Upper lobe of left lung (tissue), 6 donors: Measurements from ENCODE around the gene KRTAP29-1. TPM values are rescaled to one million over a fixed set of nuclear protein-coding genes. Genes with fewer than 3 reads are reported as not detected.

Experiments used
- ATAC-seq, 2 donors: fragments of 200-7000 bp; cut with Tn5 transposase; one replicate each; pipeline ENCODE4 v1.9.1; 2022; ENCODE audit warnings: mild to moderate bottlenecking in 2 of 2, moderate library complexity in 2 of 2; ENCODE audit not compliant: low FRiP score in 2 of 2
- DNase-seq, 2 donors: peaks; one replicate each; pipeline ENCODE4 v3.0.0-alpha.2; 2019 to 2020
- H3K27ac ChIP-seq, 4 donors: fragments of 200-600 bp; sonication (generic); one replicate each; pipeline ENCODE4 v1.5.1; 2016 to 2019
- H3K27me3 ChIP-seq, 4 donors: fragments of 200-600 bp; sonication (generic); one replicate each; pipeline ENCODE4 v1.5.1; 2017 to 2019
- H3K36me3 ChIP-seq, 4 donors: fragments of 200-600 bp; sonication (generic); one replicate each; pipeline ENCODE4 v1.5.1; 2016 to 2019
- H3K4me1 ChIP-seq, 4 donors: fragments of 200-600 bp; sonication (generic); one replicate each; pipeline ENCODE4 v1.5.1; 2018 to 2019
- H3K4me3 ChIP-seq, 4 donors: fragments of 200-600 bp; sonication (generic); one replicate each; pipeline ENCODE4 v1.5.1; 2017 to 2019; ENCODE audit warnings: mild to moderate bottlenecking in 2 of 4, moderate library complexity in 1 of 4
- H3K9me3 ChIP-seq, 4 donors: fragments of 200-600 bp; sonication (generic); one replicate each; pipeline ENCODE4 v1.5.1; 2018 to 2019
- EP300 ChIP-seq, 4 donors: sonication (generic); formaldehyde crosslinking; IDR thresholded peaks; one replicate each; pipeline ENCODE4 v1.5.1; 2017; ENCODE audit warnings: antibody characterized with exemption in 4 of 4, control low read depth in 2 of 4
- POLR2A ChIP-seq, 4 donors: fragments of 450-650 bp; IDR thresholded peaks; one replicate each; pipeline ENCODE4 v1.5.1; 2016 to 2017; ENCODE audit warnings: antibody characterized with exemption in 4 of 4, mild to moderate bottlenecking in 2 of 4
- POLR2AphosphoS5 ChIP-seq, 2 donors: sonication (generic); formaldehyde crosslinking; IDR thresholded peaks; one replicate each; pipeline ENCODE4 v1.5.1; 2017; ENCODE audit warnings: antibody characterized with exemption in 2 of 2
- WGBS, 2 donors: methylation state at CpG; one replicate each; pipeline ENCODE4 v1.1.5; 2017 to 2018; 5-methylcytosine and 5-hydroxymethylcytosine counted together
- total RNA-seq, 6 donors: library from RNA; depleted of rRNA in 4 of 6; stranded (reverse); fragments of >200 nt in 4 of 6; gene quantifications; one replicate each; pipeline versions ENCODE4 v1.1.0 to v1.2.1, GENCODE V29; 2016 to 2021
- TF ChIP-seq, protein P1 (sequence below), 6 experiments: fragments of 450-650 bp in 4 of 6; fragments of 200-600 bp in 2 of 6; sonication (generic) in 2 of 6; IDR thresholded peaks; one replicate each; pipeline ENCODE4 v1.5.1; 2016 to 2019; ENCODE audit warnings: antibody characterized with exemption in 6 of 6
- donor health status: DM: no; HTN: no; CAD: no; lungs with moderate emphysema.
- donor health status: DM: no; HTN: yes; CAD: no; lungs with severe emphysema.

KRTAP29-1 gene
- total RNA-seq, 6 donors from 2014 or later = not detected

DNA sequence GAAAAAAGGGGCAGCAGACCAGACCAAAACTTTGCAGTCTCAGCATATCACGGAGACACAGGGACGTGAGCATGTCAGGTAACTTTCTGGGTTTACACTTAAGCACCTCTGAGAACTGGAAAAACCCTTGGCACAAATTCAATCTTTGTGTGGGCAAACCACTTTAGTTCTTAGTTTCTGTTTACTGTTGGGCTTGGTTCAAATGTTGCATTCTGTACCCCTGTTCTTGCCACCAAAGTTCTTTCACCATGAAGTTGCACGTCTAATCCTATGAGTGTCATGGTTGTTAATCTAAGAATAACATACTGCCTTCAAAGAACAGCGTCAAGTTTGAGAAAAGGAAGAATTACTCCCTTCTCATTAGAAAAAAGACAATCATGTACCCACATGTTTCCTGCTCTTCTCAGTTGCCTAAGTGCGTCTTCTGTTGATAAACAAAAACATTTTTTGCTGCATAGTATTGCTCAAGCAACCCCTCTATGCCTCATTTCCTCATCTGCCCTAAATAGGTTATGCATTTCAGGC, 36.4 kb upstream of the KRTAP29-1 start:
- Histone ChIP-seq H3K4me1 (peaks cover 7 to 9% (median 8%) of the 10 kb centered on the region in 4 donors), H3K36me3 (no peaks in the 10 kb centered on the region), H3K27ac (peak overlapping the region in 1 of 4 donors; percentile 16), H3K27me3 (no peaks in the 10 kb centered on the region), H3K4me3 (no peak overlapping the region), H3K9me3 (peaks cover 0 to 6% (median 0%) of the 10 kb centered on the region in 4 donors)
- WGBS, 2 donors = 14 to 25% methylated on average over 5 of the region's 5 CpGs
- no peak for DNase-seq
- ATAC-seq = no peak
- TF ChIP-seq POLR2AphosphoS5 (IDR thresholded peaks at IDR 0.05) (no peak), EP300 (IDR thresholded peaks at IDR 0.05) (peak in 1 of 4 donors; percentile 39)

DNA sequence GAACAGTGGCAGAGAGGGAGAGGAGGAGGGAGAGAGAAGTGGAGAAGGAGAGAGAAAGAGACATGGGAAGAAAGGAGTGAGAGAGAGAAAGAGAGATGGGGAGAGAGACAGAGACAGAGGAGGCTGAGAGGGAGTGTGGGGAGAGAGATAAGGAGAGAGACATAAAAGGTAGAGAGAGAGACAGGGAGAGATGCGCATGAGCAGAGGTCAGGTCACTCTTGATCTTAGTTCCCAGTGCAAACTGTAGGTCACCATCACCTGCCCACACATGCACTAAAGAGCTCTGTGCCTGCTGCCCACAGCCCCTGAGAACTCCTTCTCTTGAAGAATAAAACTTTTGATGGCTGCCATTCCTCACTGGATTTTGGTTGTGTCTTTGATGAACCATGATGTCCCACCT, 33.1 kb upstream of the KRTAP29-1 start:
- ATAC-seq = no peak
- 96 to 100% methylated on average over 1 of the region's 1 CpG for WGBS, 2 donors
- no peaks in the 10 kb centered on the region for H3K27me3 ChIP-seq

DNA sequence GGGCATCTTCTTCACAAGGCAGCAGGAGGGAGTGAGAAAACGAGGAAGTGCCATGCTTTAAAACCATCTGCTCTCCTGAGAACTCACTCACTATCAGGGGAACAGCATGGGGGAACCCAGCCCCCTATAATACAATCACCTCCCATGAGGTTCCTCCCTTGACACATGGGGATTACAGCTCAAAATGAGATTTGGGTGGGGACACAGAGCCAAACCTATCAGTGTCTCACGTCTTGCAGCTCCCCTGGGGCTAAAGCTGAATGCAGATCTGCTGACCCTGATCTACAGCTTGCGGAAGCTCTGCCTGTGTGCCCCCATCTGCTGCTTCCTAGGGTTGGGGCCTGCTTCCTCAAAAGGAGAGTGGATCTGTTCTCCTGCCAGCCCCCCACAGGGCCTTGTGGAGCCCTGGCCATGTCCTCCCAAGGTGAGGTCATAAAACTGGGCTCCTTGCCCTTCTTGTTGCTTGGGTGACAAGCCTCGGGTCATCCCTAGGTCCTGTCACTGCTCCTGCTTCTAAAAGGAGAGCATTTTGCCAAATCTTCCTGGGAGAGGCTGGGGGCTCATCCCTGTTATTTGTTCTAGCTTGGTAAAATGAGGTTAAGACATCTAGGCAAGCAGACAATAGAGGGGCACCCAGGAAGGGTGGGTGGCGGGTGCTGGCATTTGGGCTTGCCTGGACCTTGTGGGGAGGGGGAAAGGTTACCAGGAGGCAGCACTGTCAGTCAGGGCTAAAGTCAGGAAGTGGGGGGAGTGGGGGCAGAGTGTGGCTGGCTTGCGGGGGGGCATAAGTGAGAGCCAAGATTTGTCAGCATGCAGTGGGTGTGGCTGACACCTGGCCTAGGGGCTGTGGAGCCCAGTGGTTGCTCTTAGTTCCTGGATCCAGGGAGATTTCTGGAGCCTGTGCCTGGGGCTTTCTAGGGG, 32.0 kb upstream of the KRTAP29-1 start:
- no peaks in the 10 kb centered on the region for H3K9me3 ChIP-seq
- H3K27ac ChIP-seq = no peak overlapping the region
- DNase-seq (no peak), ATAC-seq (no peak)
- no peaks in the 10 kb centered on the region for H3K36me3 ChIP-seq
- no peaks in the 10 kb centered on the region for H3K27me3 ChIP-seq
- no peak for TF ChIP-seq POLR2A (IDR thresholded peaks at IDR 0.05)
- no peak for TF ChIP-seq EP300 (IDR thresholded peaks at IDR 0.05)
- TF ChIP-seq, protein P1, sequence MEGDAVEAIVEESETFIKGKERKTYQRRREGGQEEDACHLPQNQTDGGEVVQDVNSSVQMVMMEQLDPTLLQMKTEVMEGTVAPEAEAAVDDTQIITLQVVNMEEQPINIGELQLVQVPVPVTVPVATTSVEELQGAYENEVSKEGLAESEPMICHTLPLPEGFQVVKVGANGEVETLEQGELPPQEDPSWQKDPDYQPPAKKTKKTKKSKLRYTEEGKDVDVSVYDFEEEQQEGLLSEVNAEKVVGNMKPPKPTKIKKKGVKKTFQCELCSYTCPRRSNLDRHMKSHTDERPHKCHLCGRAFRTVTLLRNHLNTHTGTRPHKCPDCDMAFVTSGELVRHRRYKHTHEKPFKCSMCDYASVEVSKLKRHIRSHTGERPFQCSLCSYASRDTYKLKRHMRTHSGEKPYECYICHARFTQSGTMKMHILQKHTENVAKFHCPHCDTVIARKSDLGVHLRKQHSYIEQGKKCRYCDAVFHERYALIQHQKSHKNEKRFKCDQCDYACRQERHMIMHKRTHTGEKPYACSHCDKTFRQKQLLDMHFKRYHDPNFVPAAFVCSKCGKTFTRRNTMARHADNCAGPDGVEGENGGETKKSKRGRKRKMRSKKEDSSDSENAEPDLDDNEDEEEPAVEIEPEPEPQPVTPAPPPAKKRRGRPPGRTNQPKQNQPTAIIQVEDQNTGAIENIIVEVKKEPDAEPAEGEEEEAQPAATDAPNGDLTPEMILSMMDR (IDR thresholded peaks at IDR 0.05) = no peak
- TF ChIP-seq POLR2AphosphoS5 (IDR thresholded peaks at IDR 0.05) = no peak
- 67 to 77% methylated on average over 5 to 6 of the region's 6 CpGs for WGBS, 2 donors
- no peak overlapping the region for H3K4me3 ChIP-seq
- peaks cover 4 to 7% (median 5%) of the 10 kb centered on the region in 4 donors for H3K4me1 ChIP-seq

More for the DNA sequence above, 33.1 kb upstream of the KRTAP29-1 start:
- Histone ChIP-seq H3K4me3 (no peak overlapping the region), H3K4me1 (peaks cover 7 to 9% (median 8%) of the 10 kb centered on the region in 4 donors), H3K36me3 (no peaks in the 10 kb centered on the region), H3K9me3 (no peaks in the 10 kb centered on the region), H3K27ac (no peak overlapping the region)
- TF ChIP-seq POLR2AphosphoS5 (IDR thresholded peaks at IDR 0.05) (no peak), POLR2A (IDR thresholded peaks at IDR 0.05) (no peak), EP300 (IDR thresholded peaks at IDR 0.05) (no peak)
- TF ChIP-seq, protein P1 (IDR thresholded peaks at IDR 0.05) = no peak
- no peak for DNase-seq

DNA sequence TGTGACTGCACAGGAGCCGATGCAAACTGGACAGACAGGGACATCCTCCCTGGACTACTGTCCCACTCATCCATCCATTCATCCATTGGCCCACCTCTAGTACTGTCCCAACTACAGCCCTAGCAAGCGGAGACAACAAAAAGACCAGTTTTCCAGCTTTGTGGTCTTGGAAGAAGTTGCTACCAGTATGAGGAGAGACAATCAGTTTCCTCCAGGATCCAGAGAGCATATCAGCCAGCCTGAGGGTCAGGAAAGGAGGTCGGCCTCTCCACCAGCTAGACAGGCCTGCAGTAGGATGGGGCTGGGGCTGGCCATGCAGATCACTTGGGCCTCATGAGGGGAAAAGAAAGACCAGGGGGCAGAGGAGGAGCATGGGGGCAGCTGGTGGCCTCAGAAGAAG, 31.2 kb upstream of the KRTAP29-1 start:
- WGBS, 2 donors = 89 to 100% methylated on average over 3 of the region's 3 CpGs

DNA sequence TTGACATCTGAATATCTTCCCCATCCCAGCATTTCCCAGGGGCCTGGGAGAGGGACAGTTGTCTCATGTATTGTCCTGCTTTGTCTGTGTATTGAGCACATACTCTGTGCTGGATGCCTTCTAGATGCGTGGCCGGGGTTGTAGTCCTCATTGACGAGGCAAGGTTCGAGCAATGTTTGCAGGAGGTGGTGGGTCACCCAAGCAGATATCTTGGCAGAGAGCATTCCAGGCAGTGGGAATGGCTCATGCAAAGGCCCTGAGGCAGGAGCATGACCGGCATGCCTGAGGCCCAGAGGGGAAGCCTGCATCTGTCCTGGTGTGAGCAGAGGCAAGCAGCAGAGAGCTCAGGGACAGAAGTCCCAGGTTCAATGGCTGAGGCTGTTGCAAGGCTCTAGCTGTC, 30.4 kb upstream of the KRTAP29-1 start:
- H3K36me3 ChIP-seq = no peaks in the 10 kb centered on the region
- 99 to 100% methylated on average over 5 of the region's 5 CpGs for WGBS, 2 donors
- DNase-seq (no peak), ATAC-seq (no peak)
- H3K9me3 ChIP-seq = no peaks in the 10 kb centered on the region
- TF ChIP-seq POLR2A (IDR thresholded peaks at IDR 0.05) = no peak
- TF ChIP-seq EP300 (IDR thresholded peaks at IDR 0.05) = no peak
- TF ChIP-seq POLR2AphosphoS5 (IDR thresholded peaks at IDR 0.05) = no peak
- TF ChIP-seq, protein P1 (IDR thresholded peaks at IDR 0.05) = no peak
- H3K4me3 ChIP-seq = no peak overlapping the region
- no peaks in the 10 kb centered on the region for H3K4me1 ChIP-seq
- no peaks in the 10 kb centered on the region for H3K27me3 ChIP-seq
- H3K27ac ChIP-seq = no peak overlapping the region

More for the DNA sequence above, 31.2 kb upstream of the KRTAP29-1 start:
- no peak for ATAC-seq
- TF ChIP-seq POLR2AphosphoS5 (IDR thresholded peaks at IDR 0.05) = no peak
- no peak for TF ChIP-seq POLR2A (IDR thresholded peaks at IDR 0.05)
- no peak for TF ChIP-seq EP300 (IDR thresholded peaks at IDR 0.05)
- TF ChIP-seq, protein P1 (IDR thresholded peaks at IDR 0.05) = no peak
- Histone ChIP-seq H3K27me3 (no peaks in the 10 kb centered on the region), H3K4me1 (no peaks in the 10 kb centered on the region), H3K27ac (no peak overlapping the region), H3K36me3 (no peaks in the 10 kb centered on the region), H3K9me3 (no peaks in the 10 kb centered on the region), H3K4me3 (no peak overlapping the region)
- no peak for DNase-seq
